HG03139 (cell line): ENCODE results near the gene MYO3A.

Experiments
- ATAC-seq: cut with Tn5 transposase; IDR thresholded peaks from one replicate; pipeline ENCODE4 v1.9.1; 2021; ENCODE audit not compliant: unreplicated experiment

Gene MYO3A

GRCh38 chr10:25933653-25934608 is at the start of gene MYO3A:
Gene MYO3A, plus strand, starts transcription at chr10:25934229. Its CDS starts 17,882 bp downstream, at chr10:25952111.
- no peak for ATAC-seq

GRCh38 chr10:25888627-25889026 is 45.4 kb upstream of the MYO3A start:
- ATAC-seq = no peak

- ATAC-seq = no peak
Measured at GRCh38 chr10:25890995-25891394, 43.0 kb upstream of the MYO3A start.

- ATAC-seq = no peak
Measured at GRCh38 chr10:25895856-25896255, 38.2 kb upstream of the MYO3A start.

- ATAC-seq = no peak
Measured at GRCh38 chr10:25896421-25896820, 37.6 kb upstream of the MYO3A start.

GRCh38 chr10:25899304-25899703 is 34.7 kb upstream of the MYO3A start:
- ATAC-seq = no peak

GRCh38 chr10:25901199-25901598 is 32.8 kb upstream of the MYO3A start:
- no peak for ATAC-seq

- ATAC-seq = no peak
Measured at GRCh38 chr10:25902002-25902401, 32.0 kb upstream of the MYO3A start.

- no peak for ATAC-seq
Measured at GRCh38 chr10:25907261-25907660, 26.8 kb upstream of the MYO3A start.

- ATAC-seq = no peak
Measured at GRCh38 chr10:25912866-25913265, 21.2 kb upstream of the MYO3A start.

GRCh38 chr10:25914776-25915175 is 19.3 kb upstream of the MYO3A start:
- no peak for ATAC-seq

GRCh38 chr10:25934621-25935139 is 651 bp downstream of the MYO3A start:
- ATAC-seq = no peak

- ATAC-seq = no peak
Measured at GRCh38 chr10:25938405-25938804, 4.4 kb downstream of the MYO3A start.

- ATAC-seq = no peak
Measured at GRCh38 chr10:25944771-25945170, 10.7 kb downstream of the MYO3A start.

GRCh38 chr10:25952857-25953256 is 18.8 kb downstream of the MYO3A start:
- no peak for ATAC-seq

GRCh38 chr10:25954851-25955250 is 20.8 kb downstream of the MYO3A start:
- ATAC-seq = no peak

- ATAC-seq = no peak
Measured at GRCh38 chr10:25959540-25960232, 25.7 kb downstream of the MYO3A start.

GRCh38 chr10:25965584-25965983 is 31.6 kb downstream of the MYO3A start:
- ATAC-seq = no peak

- no peak for ATAC-seq
Measured at GRCh38 chr10:25966844-25967243, 32.8 kb downstream of the MYO3A start.

- ATAC-seq = no peak
Measured at GRCh38 chr10:25972631-25973030, 38.6 kb downstream of the MYO3A start.

GRCh38 chr10:25974897-25975459 is 40.9 kb downstream of the MYO3A start:
- ATAC-seq = no peak

GRCh38 chr10:25978771-25979170 is 44.7 kb downstream of the MYO3A start:
- ATAC-seq = no peak
